HepG2 (cell line): ENCODE measurements around the gene SURF1. TPM values are rescaled to one million over a fixed set of nuclear protein-coding genes. Genes with fewer than 3 reads are reported as not detected.

Experiments used
- CCAR2 ChIP-seq: fragments of 200-400 bp; formaldehyde crosslinking; optimal IDR thresholded peaks from 2 replicates; pipeline ENCODE3; 2018; ENCODE audit warnings: low read depth, mild to moderate bottlenecking, low read length, moderate library complexity
- HIVEP1 ChIP-seq: sonication (generic); formaldehyde crosslinking; IDR thresholded peaks from 2 replicates; pipeline ENCODE4 v1.4.0; 2020; ENCODE audit warnings: mild to moderate bottlenecking, missing genetic modification reagents
- PAWR ChIP-seq: sonication (generic); formaldehyde crosslinking; IDR thresholded peaks from 2 replicates; pipeline ENCODE4 v1.4.0; 2020; ENCODE audit warnings: missing genetic modification reagents, mild to moderate bottlenecking, borderline replicate concordance
- PRPF4 ChIP-seq: fragments of 200-400 bp; formaldehyde crosslinking; IDR thresholded peaks from 2 replicates; pipeline ENCODE4 v1.6.1; 2016; ENCODE audit warnings: low read length, low read depth; ENCODE audit not compliant: poor library complexity, severe bottlenecking
- TBX2 ChIP-seq: sonication (generic); formaldehyde crosslinking; IDR thresholded peaks from 2 replicates; pipeline ENCODE4 v1.5.0; 2020; ENCODE audit warnings: missing genetic modification reagents, mild to moderate bottlenecking, borderline replicate concordance
- TBX3 ChIP-seq: fragments of 450-650 bp; IDR thresholded peaks from 2 replicates; pipeline ENCODE4 v1.6.1; 2017; ENCODE audit warnings: antibody characterized with exemption, mild to moderate bottlenecking, inconsistent platforms, borderline replicate concordance
- ZKSCAN5 ChIP-seq: sonication (generic); formaldehyde crosslinking; IDR thresholded peaks from 2 replicates; pipeline ENCODE4 v1.5.1; 2020; ENCODE audit warnings: mild to moderate bottlenecking, missing genetic modification reagents
- ZNF792 ChIP-seq: IDR thresholded peaks from 2 replicates; pipeline ENCODE4 v1.6.1; 2016
- ZNF879 ChIP-seq: sonication (generic); formaldehyde crosslinking; IDR thresholded peaks from 2 replicates; pipeline ENCODE4 v1.8.1; 2023; ENCODE audit warnings: missing genetic modification reagents
- polyA plus RNA-seq, 8 experiments: library from polyadenylated mRNA; depleted of rRNA in 3 of 8; stranded (reverse) in 7 of 8; unstranded in 1 of 8; fragments of >200 nt; fragmentation: Illumina TruSeq in 4 of 8; extraction: Trizol in 4 of 8; gene quantifications; 2 replicates each; pipeline versions ENCODE4 v1.2.1 to v1.2.3, GENCODE V29; 2011 to 2016; ENCODE audit warnings: low read depth in 4 of 8, missing spikeins in 1 of 8, mixed read lengths in 1 of 8; ENCODE audit not compliant: insufficient read depth in 1 of 8
- total RNA-seq, 5 experiments: library from RNA; depleted of rRNA; stranded (reverse); fragments of >200 nt; fragmentation: Illumina TruSeq; extraction: Trizol; gene quantifications; 2 replicates each; pipeline ENCODE4 v1.2.3, GENCODE V29; 2016; ENCODE audit warnings: low read depth in 1 of 5
- TF ChIP-seq, protein P1 (sequence below): sonication (generic); formaldehyde crosslinking; IDR thresholded peaks from 2 replicates; pipeline ENCODE4 v1.8.0; 2022; ENCODE audit warnings: missing genetic modification reagents, mild to moderate bottlenecking, borderline replicate concordance
- TF ChIP-seq, protein P2 (sequence below): sonication (generic); formaldehyde crosslinking; IDR thresholded peaks from 2 replicates; pipeline ENCODE4 v1.4.0; 2020; ENCODE audit warnings: missing genetic modification reagents, borderline replicate concordance
- TF ChIP-seq, protein P3 (sequence below): sonication (generic); formaldehyde crosslinking; IDR thresholded peaks from 2 replicates; pipeline ENCODE4 v1.4.0; 2020; ENCODE audit warnings: mild to moderate bottlenecking, missing genetic modification reagents
- TF ChIP-seq, protein P4 (sequence below): sonication (generic); formaldehyde crosslinking; IDR thresholded peaks from 2 replicates; pipeline ENCODE4 v1.4.0; 2020; ENCODE audit warnings: mild to moderate bottlenecking, missing genetic modification reagents
- TF ChIP-seq, protein P5 (sequence below): sonication (generic); formaldehyde crosslinking; IDR thresholded peaks from 2 replicates; pipeline ENCODE4 v1.5.0; 2020; ENCODE audit warnings: mild to moderate bottlenecking, missing genetic modification reagents, moderate library complexity
- TF ChIP-seq, protein P6 (sequence below): sonication (generic); formaldehyde crosslinking; IDR thresholded peaks from 2 replicates; pipeline ENCODE4 v1.5.0; 2020; ENCODE audit warnings: mild to moderate bottlenecking, missing genetic modification reagents

Gene SURF1
- total and polyA plus RNA-seq, 2 of the 13 experiments (the other 11 are each of a cell fraction or from before 2014, with no cell fraction given), result 17.8 to 40.7 TPM

DNA sequence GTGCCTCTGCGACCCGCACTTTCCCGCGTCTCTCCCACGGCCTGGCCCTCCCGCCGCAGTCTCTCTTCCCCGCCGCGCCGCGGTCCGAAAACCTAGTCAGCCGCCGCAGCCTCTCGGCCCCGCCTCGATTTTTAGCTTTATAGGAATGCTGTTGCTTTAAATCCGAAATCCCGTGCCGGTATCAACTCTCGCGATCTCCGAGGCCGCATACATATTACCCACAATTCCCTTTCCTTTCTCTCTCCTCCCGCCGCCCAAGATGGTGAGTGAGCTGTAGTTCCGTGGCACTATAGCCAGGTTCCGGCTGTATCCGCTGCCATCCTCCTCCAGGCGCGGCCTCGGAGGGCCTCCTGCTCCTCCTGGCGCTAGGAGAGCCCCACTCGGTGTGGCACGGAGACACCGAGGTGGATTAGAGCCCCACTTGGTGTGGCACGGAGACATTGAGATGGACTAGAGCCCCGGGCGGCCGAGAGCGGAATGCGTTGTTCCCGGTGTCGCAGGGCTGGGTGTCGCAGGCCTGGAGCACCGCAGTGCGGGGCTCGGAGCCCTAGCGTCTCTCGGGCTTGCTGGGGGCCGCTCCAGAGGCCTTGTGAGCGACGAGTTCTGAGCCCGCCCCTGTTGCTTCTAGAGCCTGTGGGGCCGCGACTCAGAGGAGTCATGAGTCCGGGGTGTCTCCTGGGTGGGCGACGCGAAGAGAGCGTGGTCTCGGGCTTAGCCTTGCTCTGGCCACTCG lies 8.1 kb downstream of the SURF1 start, which contains the start of the genes MED22 and RPL7A (continued):
- TF ChIP-seq, protein P1, sequence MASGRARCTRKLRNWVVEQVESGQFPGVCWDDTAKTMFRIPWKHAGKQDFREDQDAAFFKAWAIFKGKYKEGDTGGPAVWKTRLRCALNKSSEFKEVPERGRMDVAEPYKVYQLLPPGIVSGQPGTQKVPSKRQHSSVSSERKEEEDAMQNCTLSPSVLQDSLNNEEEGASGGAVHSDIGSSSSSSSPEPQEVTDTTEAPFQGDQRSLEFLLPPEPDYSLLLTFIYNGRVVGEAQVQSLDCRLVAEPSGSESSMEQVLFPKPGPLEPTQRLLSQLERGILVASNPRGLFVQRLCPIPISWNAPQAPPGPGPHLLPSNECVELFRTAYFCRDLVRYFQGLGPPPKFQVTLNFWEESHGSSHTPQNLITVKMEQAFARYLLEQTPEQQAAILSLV (CRISPR knock-in tag), result peak; percentile 68; the same call in 1 of the 2 replicates
- TF ChIP-seq, protein P2, sequence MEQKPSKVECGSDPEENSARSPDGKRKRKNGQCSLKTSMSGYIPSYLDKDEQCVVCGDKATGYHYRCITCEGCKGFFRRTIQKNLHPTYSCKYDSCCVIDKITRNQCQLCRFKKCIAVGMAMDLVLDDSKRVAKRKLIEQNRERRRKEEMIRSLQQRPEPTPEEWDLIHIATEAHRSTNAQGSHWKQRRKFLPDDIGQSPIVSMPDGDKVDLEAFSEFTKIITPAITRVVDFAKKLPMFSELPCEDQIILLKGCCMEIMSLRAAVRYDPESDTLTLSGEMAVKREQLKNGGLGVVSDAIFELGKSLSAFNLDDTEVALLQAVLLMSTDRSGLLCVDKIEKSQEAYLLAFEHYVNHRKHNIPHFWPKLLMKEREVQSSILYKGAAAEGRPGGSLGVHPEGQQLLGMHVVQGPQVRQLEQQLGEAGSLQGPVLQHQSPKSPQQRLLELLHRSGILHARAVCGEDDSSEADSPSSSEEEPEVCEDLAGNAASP (CRISPR knock-in tag), result peak; percentile 27; the same call in 1 of the 2 replicates
- TF ChIP-seq HIVEP1 (peak; percentile 91), ZKSCAN5 (CRISPR knock-in tag) (no peak), PAWR (CRISPR knock-in tag) (no peak), TBX2 (CRISPR knock-in tag) (peak; percentile 77; the same call in 1 of the 2 replicates), PRPF4 (no peak), ZNF879 (no peak; the same call in 1 of the 2 replicates), ZNF792 (CRISPR knock-in tag) (peak; percentile 81; the same call in 1 of the 2 replicates), CCAR2 (no peak), TBX3 (no peak)
- TF ChIP-seq, protein P3, sequence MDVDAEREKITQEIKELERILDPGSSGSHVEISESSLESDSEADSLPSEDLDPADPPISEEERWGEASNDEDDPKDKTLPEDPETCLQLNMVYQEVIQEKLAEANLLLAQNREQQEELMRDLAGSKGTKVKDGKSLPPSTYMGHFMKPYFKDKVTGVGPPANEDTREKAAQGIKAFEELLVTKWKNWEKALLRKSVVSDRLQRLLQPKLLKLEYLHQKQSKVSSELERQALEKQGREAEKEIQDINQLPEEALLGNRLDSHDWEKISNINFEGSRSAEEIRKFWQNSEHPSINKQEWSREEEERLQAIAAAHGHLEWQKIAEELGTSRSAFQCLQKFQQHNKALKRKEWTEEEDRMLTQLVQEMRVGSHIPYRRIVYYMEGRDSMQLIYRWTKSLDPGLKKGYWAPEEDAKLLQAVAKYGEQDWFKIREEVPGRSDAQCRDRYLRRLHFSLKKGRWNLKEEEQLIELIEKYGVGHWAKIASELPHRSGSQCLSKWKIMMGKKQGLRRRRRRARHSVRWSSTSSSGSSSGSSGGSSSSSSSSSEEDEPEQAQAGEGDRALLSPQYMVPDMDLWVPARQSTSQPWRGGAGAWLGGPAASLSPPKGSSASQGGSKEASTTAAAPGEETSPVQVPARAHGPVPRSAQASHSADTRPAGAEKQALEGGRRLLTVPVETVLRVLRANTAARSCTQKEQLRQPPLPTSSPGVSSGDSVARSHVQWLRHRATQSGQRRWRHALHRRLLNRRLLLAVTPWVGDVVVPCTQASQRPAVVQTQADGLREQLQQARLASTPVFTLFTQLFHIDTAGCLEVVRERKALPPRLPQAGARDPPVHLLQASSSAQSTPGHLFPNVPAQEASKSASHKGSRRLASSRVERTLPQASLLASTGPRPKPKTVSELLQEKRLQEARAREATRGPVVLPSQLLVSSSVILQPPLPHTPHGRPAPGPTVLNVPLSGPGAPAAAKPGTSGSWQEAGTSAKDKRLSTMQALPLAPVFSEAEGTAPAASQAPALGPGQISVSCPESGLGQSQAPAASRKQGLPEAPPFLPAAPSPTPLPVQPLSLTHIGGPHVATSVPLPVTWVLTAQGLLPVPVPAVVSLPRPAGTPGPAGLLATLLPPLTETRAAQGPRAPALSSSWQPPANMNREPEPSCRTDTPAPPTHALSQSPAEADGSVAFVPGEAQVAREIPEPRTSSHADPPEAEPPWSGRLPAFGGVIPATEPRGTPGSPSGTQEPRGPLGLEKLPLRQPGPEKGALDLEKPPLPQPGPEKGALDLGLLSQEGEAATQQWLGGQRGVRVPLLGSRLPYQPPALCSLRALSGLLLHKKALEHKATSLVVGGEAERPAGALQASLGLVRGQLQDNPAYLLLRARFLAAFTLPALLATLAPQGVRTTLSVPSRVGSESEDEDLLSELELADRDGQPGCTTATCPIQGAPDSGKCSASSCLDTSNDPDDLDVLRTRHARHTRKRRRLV, result peak; percentile 95
- TF ChIP-seq, protein P4, sequence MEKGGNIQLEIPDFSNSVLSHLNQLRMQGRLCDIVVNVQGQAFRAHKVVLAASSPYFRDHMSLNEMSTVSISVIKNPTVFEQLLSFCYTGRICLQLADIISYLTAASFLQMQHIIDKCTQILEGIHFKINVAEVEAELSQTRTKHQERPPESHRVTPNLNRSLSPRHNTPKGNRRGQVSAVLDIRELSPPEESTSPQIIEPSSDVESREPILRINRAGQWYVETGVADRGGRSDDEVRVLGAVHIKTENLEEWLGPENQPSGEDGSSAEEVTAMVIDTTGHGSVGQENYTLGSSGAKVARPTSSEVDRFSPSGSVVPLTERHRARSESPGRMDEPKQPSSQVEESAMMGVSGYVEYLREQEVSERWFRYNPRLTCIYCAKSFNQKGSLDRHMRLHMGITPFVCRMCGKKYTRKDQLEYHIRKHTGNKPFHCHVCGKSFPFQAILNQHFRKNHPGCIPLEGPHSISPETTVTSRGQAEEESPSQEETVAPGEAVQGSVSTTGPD (CRISPR knock-in tag), result no peak
- TF ChIP-seq, protein P5, sequence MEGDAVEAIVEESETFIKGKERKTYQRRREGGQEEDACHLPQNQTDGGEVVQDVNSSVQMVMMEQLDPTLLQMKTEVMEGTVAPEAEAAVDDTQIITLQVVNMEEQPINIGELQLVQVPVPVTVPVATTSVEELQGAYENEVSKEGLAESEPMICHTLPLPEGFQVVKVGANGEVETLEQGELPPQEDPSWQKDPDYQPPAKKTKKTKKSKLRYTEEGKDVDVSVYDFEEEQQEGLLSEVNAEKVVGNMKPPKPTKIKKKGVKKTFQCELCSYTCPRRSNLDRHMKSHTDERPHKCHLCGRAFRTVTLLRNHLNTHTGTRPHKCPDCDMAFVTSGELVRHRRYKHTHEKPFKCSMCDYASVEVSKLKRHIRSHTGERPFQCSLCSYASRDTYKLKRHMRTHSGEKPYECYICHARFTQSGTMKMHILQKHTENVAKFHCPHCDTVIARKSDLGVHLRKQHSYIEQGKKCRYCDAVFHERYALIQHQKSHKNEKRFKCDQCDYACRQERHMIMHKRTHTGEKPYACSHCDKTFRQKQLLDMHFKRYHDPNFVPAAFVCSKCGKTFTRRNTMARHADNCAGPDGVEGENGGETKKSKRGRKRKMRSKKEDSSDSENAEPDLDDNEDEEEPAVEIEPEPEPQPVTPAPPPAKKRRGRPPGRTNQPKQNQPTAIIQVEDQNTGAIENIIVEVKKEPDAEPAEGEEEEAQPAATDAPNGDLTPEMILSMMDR (CRISPR knock-in tag), result 0 out of 2 replicates have a peak, but pooled peaks have one; percentile 7
- TF ChIP-seq, protein P6, sequence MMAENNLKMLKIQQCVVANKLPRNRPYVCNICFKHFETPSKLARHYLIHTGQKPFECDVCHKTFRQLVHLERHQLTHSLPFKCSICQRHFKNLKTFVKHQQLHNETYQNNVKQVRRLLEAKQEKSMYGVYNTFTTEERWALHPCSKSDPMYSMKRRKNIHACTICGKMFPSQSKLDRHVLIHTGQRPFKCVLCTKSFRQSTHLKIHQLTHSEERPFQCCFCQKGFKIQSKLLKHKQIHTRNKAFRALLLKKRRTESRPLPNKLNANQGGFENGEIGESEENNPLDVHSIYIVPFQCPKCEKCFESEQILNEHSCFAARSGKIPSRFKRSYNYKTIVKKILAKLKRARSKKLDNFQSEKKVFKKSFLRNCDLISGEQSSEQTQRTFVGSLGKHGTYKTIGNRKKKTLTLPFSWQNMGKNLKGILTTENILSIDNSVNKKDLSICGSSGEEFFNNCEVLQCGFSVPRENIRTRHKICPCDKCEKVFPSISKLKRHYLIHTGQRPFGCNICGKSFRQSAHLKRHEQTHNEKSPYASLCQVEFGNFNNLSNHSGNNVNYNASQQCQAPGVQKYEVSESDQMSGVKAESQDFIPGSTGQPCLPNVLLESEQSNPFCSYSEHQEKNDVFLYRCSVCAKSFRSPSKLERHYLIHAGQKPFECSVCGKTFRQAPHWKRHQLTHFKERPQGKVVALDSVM (CRISPR knock-in tag), result no peak
